ENCODE data around the gene KCNA10. TPM values are rescaled to one million over a fixed set of nuclear protein-coding genes. Genes with fewer than 3 reads are reported as not detected.

Gene KCNA10
- total RNA-seq, 3 donors from 2014 or later (not counting 1 experiment from before 2014, with no cell fraction given), result not detected

GRCh38 chr1:110520827-110521226 is 1.9 kb upstream of the KCNA10 start:
- Histone ChIP-seq H3K36me3 (ENCODE audit: control insufficient read depth, insufficient read depth, low read length) (no peaks in the 10 kb centered on the region), H3K27me3 (ENCODE audit: control insufficient read depth, insufficient read depth, low read length) (peaks cover 2% of the 10 kb centered on the region), H3K27ac (ENCODE audit: low read length) (no peak overlapping the region), H3K9me3 (ENCODE audit: control insufficient read depth, insufficient read depth, low read length) (no peaks in the 10 kb centered on the region), H3K4me1 (ENCODE audit: control insufficient read depth, insufficient read depth, low read length) (peaks cover 5% of the 10 kb centered on the region), H3K4me3 (ENCODE audit: low read length) (no peak overlapping the region)
- WGBS (ENCODE audit: insufficient coverage), result 72% methylated on average over 2 of the region's 3 CpGs
- Mint-ChIP-seq H3K4me1 (no peaks in the 10 kb centered on the region), H3K27ac (no peak overlapping the region), H3K4me3 (no peak overlapping the region), H3K9me3 (no peaks in the 10 kb centered on the region), H3K36me3 (no peaks in the 10 kb centered on the region), H3K27me3 (ENCODE audit: low read depth in 2 of 2) (peaks cover 20 to 34% of the 10 kb centered on the region in 2 donors)
- no peak for TF ChIP-seq CTCF (IDR thresholded peaks at IDR 0.05)
- DNase-seq (no peak), ATAC-seq (no peak)
- intact Hi-C loops (cut with micrococcal nuclease), result no loop called here

DNA sequence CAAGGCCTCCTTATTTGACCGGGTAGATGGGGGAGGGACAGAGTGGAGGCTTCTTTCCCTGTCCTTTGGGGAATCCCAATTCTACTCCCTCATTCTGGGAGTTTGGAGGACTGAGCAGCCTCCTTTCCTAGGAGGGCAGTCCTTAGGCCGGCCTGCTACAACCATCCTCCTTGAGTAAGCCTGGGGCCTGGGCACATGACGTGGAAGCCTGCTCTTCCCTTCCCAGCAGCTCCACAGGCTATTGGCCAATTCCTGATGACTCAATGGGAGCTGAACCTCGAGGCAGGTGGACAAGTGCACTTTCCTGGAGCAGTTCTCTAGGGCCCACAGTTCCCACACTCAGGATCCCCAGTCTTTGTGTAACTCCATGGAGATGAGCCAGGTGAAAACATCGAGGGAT is 3.1 kb downstream of the KCNA10 start:
- H3K4me1 Mint-ChIP-seq, result no peaks in the 10 kb centered on the region
- intact Hi-C loops (cut with micrococcal nuclease), result no loop called here
- H3K4me3 Mint-ChIP-seq, result no peak overlapping the region
- H3K36me3 Mint-ChIP-seq, result no peaks in the 10 kb centered on the region
- no peaks in the 10 kb centered on the region for H3K36me3 ChIP-seq (ENCODE audit: control insufficient read depth, insufficient read depth, low read length)
- WGBS (ENCODE audit: insufficient coverage), result 83% methylated on average over 4 of the region's 5 CpGs
- ATAC-seq, result no peak
- H3K27me3 Mint-ChIP-seq (ENCODE audit: low read depth in 2 of 2), result peaks cover 7 to 15% of the 10 kb centered on the region in 2 donors
- no peak for DNase-seq
- no peak overlapping the region for H3K27ac Mint-ChIP-seq
- TF ChIP-seq CTCF (IDR thresholded peaks at IDR 0.05), result no peak
- H3K9me3 ChIP-seq (ENCODE audit: control insufficient read depth, insufficient read depth, low read length), result no peaks in the 10 kb centered on the region
- H3K9me3 Mint-ChIP-seq, result no peaks in the 10 kb centered on the region
- no peak overlapping the region for H3K27ac ChIP-seq (ENCODE audit: low read length)
- H3K27me3 ChIP-seq (ENCODE audit: control insufficient read depth, insufficient read depth, low read length), result no peaks in the 10 kb centered on the region
- H3K4me1 ChIP-seq (ENCODE audit: control insufficient read depth, insufficient read depth, low read length), result no peaks in the 10 kb centered on the region
- H3K4me3 ChIP-seq (ENCODE audit: low read length), result no peak overlapping the region

GRCh38 chr1:110515041-110515440 is 3.9 kb downstream of the KCNA10 start:
- Histone ChIP-seq H3K27me3 (ENCODE audit: control insufficient read depth, insufficient read depth, low read length) (no peaks in the 10 kb centered on the region), H3K36me3 (ENCODE audit: control insufficient read depth, insufficient read depth, low read length) (no peaks in the 10 kb centered on the region), H3K4me1 (ENCODE audit: control insufficient read depth, insufficient read depth, low read length) (no peaks in the 10 kb centered on the region), H3K27ac (ENCODE audit: low read length) (no peak overlapping the region), H3K9me3 (ENCODE audit: control insufficient read depth, insufficient read depth, low read length) (no peaks in the 10 kb centered on the region), H3K4me3 (ENCODE audit: low read length) (no peak overlapping the region)
- Mint-ChIP-seq H3K27ac (no peak overlapping the region), H3K9me3 (no peaks in the 10 kb centered on the region), H3K4me3 (no peak overlapping the region), H3K27me3 (ENCODE audit: low read depth in 2 of 2) (peaks cover 7 to 15% of the 10 kb centered on the region in 2 donors), H3K36me3 (no peaks in the 10 kb centered on the region), H3K4me1 (no peaks in the 10 kb centered on the region)
- TF ChIP-seq CTCF (IDR thresholded peaks at IDR 0.05), result no peak
- intact Hi-C loops (cut with micrococcal nuclease), result no loop called here
- ATAC-seq, result no peak
- no peak for DNase-seq

DNA sequence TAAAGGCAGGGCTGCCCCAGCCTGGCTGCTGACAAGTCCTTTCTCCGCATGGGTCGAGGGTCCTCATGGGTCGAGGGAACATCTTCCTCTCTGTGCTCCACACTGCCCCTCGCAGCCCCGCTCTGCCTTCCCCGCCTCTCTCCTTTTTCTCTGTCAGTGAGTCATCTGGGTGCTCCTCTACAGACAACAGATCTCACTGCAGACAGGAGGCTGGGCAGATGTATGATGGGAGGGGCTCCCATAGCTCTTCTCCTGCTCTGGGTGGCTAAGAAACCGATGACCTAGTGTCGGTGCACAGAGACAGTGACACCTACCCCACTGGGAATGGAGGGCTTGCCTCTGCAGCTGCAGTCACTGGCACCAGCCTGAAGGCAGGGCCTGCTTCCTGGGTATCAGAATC is 5.5 kb downstream of the KCNA10 start:
- Mint-ChIP-seq H3K9me3 (no peaks in the 10 kb centered on the region), H3K36me3 (no peaks in the 10 kb centered on the region), H3K27ac (no peak overlapping the region), H3K4me1 (no peaks in the 10 kb centered on the region), H3K27me3 (ENCODE audit: low read depth in 2 of 2) (peaks cover 7 to 15% of the 10 kb centered on the region in 2 donors), H3K4me3 (no peak overlapping the region)
- Histone ChIP-seq H3K4me1 (ENCODE audit: control insufficient read depth, insufficient read depth, low read length) (no peaks in the 10 kb centered on the region), H3K4me3 (ENCODE audit: low read length) (no peak overlapping the region), H3K27ac (ENCODE audit: low read length) (no peak overlapping the region), H3K27me3 (ENCODE audit: control insufficient read depth, insufficient read depth, low read length) (no peaks in the 10 kb centered on the region), H3K36me3 (ENCODE audit: control insufficient read depth, insufficient read depth, low read length) (no peaks in the 10 kb centered on the region), H3K9me3 (ENCODE audit: control insufficient read depth, insufficient read depth, low read length) (no peaks in the 10 kb centered on the region)
- 88% methylated on average over 8 of the region's 8 CpGs for WGBS (ENCODE audit: insufficient coverage)
- ATAC-seq, result no peak
- no peak for DNase-seq
- intact Hi-C loops (cut with micrococcal nuclease), result no loop called here
- TF ChIP-seq CTCF (IDR thresholded peaks at IDR 0.05), result no peak
